K562 (cell line): ENCODE data around the gene WWP2. TPM values are rescaled to one million over a fixed set of nuclear protein-coding genes. Genes with fewer than 3 reads are reported as not detected.

ENCODE experiments used
- ASH1L ChIP-seq: fragments of 450-650 bp; IDR thresholded peaks from 2 replicates; pipeline ENCODE4 v1.6.1; 2018; ENCODE audit warnings: borderline replicate concordance, mild to moderate bottlenecking, low read depth; ENCODE audit not compliant: partially characterized antibody
- BHLHE40 ChIP-seq: IDR thresholded peaks from 2 replicates; pipeline ENCODE4 v1.6.1; 2011; ENCODE audit warnings: low read length, improper control_type of control experiment
- CC2D1A ChIP-seq: fragments of 450-650 bp; IDR thresholded peaks from 2 replicates; pipeline ENCODE4 v1.6.1; 2017; ENCODE audit warnings: mild to moderate bottlenecking
- CREB3L1 ChIP-seq: fragments of 450-650 bp; IDR thresholded peaks from 2 replicates; pipeline ENCODE4 v1.6.1; 2014; ENCODE audit warnings: low read depth, mild to moderate bottlenecking, moderate library complexity, borderline replicate concordance
- EP400 ChIP-seq: fragments of 450-650 bp; IDR thresholded peaks from 2 replicates; pipeline ENCODE4 v1.6.1; 2017; ENCODE audit warnings: antibody characterized with exemption, mild to moderate bottlenecking, moderate library complexity
- ETV6 ChIP-seq, 3 experiments: fragments of 150-350 bp in 1 of 3; sonication (generic) in 1 of 3; formaldehyde crosslinking in 1 of 3; IDR thresholded peaks; 2 replicates each; pipeline versions ENCODE4 v1.6.1 to v1.8.0; 2014 to 2022; ENCODE audit warnings: borderline replicate concordance in 2 of 3, low read depth in 2 of 3, antibody characterized with exemption in 1 of 3, low read length in 1 of 3, mild to moderate bottlenecking in 1 of 3, missing genetic modification reagents in 1 of 3
- FOXM1 ChIP-seq, 2 experiments: fragments of 450-650 bp in 1 of 2; sonication (generic) in 1 of 2; formaldehyde crosslinking in 1 of 2; IDR thresholded peaks; 2 replicates each; pipeline versions ENCODE4 v1.6.1 to v1.9.0; 2017 to 2022; ENCODE audit warnings: low read depth in 2 of 2, mild to moderate bottlenecking in 2 of 2, missing genetic modification reagents in 1 of 2, moderate library complexity in 1 of 2
- FOXP1 ChIP-seq: sonication (generic); formaldehyde crosslinking; IDR thresholded peaks from 2 replicates; pipeline ENCODE4 v1.8.0; 2022; ENCODE audit warnings: mild to moderate bottlenecking, missing genetic modification reagents
- HMBOX1 ChIP-seq: sonication (generic); IDR thresholded peaks from 2 replicates; pipeline ENCODE4 v1.6.1; 2016
- MBD2 ChIP-seq: sonication (generic); IDR thresholded peaks from 2 replicates; pipeline ENCODE4 v1.6.1; 2016; ENCODE audit warnings: low read depth, borderline replicate concordance
- MCM7 ChIP-seq, 2 experiments: fragments of 450-650 bp; IDR thresholded peaks; 2 replicates each; pipeline ENCODE4 v1.6.1; 2016 to 2018
- MNT ChIP-seq, 2 experiments: fragments of 450-650 bp; conservative IDR thresholded peaks; 2 replicates each; pipeline ENCODE4 v1.6.1; 2017; ENCODE audit warnings: mild to moderate bottlenecking in 2 of 2, moderate library complexity in 2 of 2
- PHF20 ChIP-seq: fragments of 450-650 bp; IDR thresholded peaks from 2 replicates; pipeline ENCODE4 v1.6.1; 2018; ENCODE audit not compliant: partially characterized antibody
- SMAD4 ChIP-seq: fragments of 250-450 bp; sonication (Bioruptor Pico); conservative IDR thresholded peaks from 2 replicates; pipeline ENCODE4 v1.8.0; 2021; ENCODE audit warnings: inconsistent platforms, mild to moderate bottlenecking, moderate library complexity
- VEZF1 ChIP-seq: fragments of 200-800 bp; sonication (Bioruptor generic); IDR thresholded peaks from 2 replicates; pipeline ENCODE4 v1.6.1; 2017; ENCODE audit warnings: missing genetic modification characterization, missing compliant biosample characterization
- ZBTB1 ChIP-seq: sonication (generic); formaldehyde crosslinking; IDR thresholded peaks from 2 replicates; pipeline ENCODE4 v1.8.1; 2023; ENCODE audit warnings: missing genetic modification reagents, low read depth, mild to moderate bottlenecking, borderline replicate concordance
- ZBTB11 ChIP-seq, 3 experiments: fragments of 200-800 bp in 1 of 3; fragments of 250-450 bp in 1 of 3; fragments of 450-650 bp in 1 of 3; sonication (Bioruptor Pico) in 1 of 3; sonication (Bioruptor generic) in 1 of 3; formaldehyde crosslinking in 1 of 3; IDR thresholded peaks; 2 replicates each; pipeline versions ENCODE4 v1.6.1 to v1.8.0; 2016 to 2022; ENCODE audit warnings: mild to moderate bottlenecking in 2 of 3, missing genetic modification characterization in 2 of 3, missing compliant biosample characterization in 1 of 3, moderate library complexity in 1 of 3
- ZNF584 ChIP-seq: fragments of 200-800 bp; sonication (Bioruptor generic); IDR thresholded peaks from 2 replicates; pipeline ENCODE4 v1.6.1; 2016; ENCODE audit warnings: low read depth, mild to moderate bottlenecking, missing genetic modification characterization, missing compliant biosample characterization
- polyA plus RNA-seq, 8 experiments: library from polyadenylated mRNA; depleted of rRNA in 4 of 8; stranded (reverse) in 5 of 8; unstranded in 3 of 8; fragments of >200 nt; fragmentation: Nextera tagmentation in 2 of 8; fragmentation: Illumina TruSeq in 1 of 8; extraction: Ambion mirVana in 2 of 8; extraction: Trizol in 1 of 8; gene quantifications; 2 replicates each; pipeline versions ENCODE4 v1.2.1 to v1.2.3, GENCODE V29; 2011 to 2014; ENCODE audit warnings: inconsistent platforms in 1 of 8, missing spikeins in 1 of 8
- total RNA-seq, 7 experiments: library from RNA; depleted of rRNA in 6 of 7; stranded (reverse); fragments of >200 nt in 6 of 7; fragmentation: Illumina TruSeq in 2 of 7; extraction: Trizol in 2 of 7; gene quantifications; 2 replicates each; pipeline versions ENCODE4 v1.2.1 to v1.2.3, GENCODE V29; 2011 to 2021; ENCODE audit warnings: low replicate concordance in 1 of 7

The WWP2 gene
- total and polyA plus RNA-seq, 9 of the 15 experiments (the other 6 are each of a cell fraction or from before 2014, with no cell fraction given), result 1.9 to 34.4 (median 14.6) TPM

- no peak for TF ChIP-seq FOXP1 (CRISPR knock-in tag)
- peak; percentile 83 for TF ChIP-seq HMBOX1
- no peak for TF ChIP-seq MCM7 (IDR thresholded peaks at IDR 0.05)
- no peak for TF ChIP-seq PHF20
- TF ChIP-seq ASH1L, result no peak
- peak in 1 of 2 experiments; percentile 45; a peak in 2 of 4 replicates for TF ChIP-seq MNT (conservative IDR thresholded peaks at IDR 0.05)
- TF ChIP-seq MBD2, result peak; percentile 70
- TF ChIP-seq BHLHE40, result peak; percentile 60
- TF ChIP-seq ZBTB1, result no peak
- TF ChIP-seq EP400, result peak; percentile 49
- peak; percentile 47 for TF ChIP-seq SMAD4
- no peak for TF ChIP-seq ZBTB11 (CRISPR knock-in tag; IDR thresholded peaks at IDR 0.05)
- no peak; the same call in 1 of the 2 replicates for TF ChIP-seq CREB3L1
- peak; percentile 33; the same call in 1 of the 2 replicates for TF ChIP-seq VEZF1
- TF ChIP-seq ZNF584 (CRISPR knock-in tag), result no peak
- 0 out of 2 replicates have a peak, but pooled peaks have one; percentile 57 for TF ChIP-seq CC2D1A
- TF ChIP-seq FOXM1 (IDR thresholded peaks at IDR 0.05; ENCODE audit: low read depth), result peak; percentile 69; the same call in 1 of the 2 replicates
- TF ChIP-seq FOXM1 (CRISPR knock-in tag; IDR thresholded peaks at IDR 0.05; ENCODE audit: low read depth), result no peak
- TF ChIP-seq ETV6 (IDR thresholded peaks at IDR 0.05; ENCODE audit: borderline replicate concordance in 1 of 2, low read depth in 2 of 2, low read length in 1 of 2), result no peak; a peak in 1 of 4 replicates
- no peak for TF ChIP-seq ETV6 (CRISPR knock-in tag; IDR thresholded peaks at IDR 0.05; ENCODE audit: borderline replicate concordance)
Measured at GRCh38 chr16:69865701-69866100, 103.6 kb downstream of the WWP2 start (continued).
